Measurements from ENCODE around the gene ARSJ.

DNA sequence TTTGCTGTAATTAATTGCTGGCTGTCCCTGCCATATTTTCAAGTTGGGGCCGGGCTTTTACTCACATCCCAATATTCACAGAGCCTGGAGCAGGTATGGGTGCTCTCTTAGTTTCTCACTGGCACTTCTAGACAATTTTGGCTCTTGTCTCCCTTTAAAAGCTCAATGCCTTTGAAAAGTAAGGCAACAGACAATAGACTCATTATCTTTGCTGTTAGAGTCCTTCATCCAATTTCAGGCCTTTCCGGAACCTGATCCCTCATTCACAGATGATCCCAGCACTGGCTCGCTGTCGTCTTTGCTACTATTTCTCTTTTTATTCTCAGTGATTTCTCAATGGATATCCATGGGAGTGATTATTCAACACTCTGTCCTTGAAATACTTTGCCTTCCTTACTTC, 6.7 kb downstream of the ARSJ start:
- TF ChIP-seq, protein P1, sequence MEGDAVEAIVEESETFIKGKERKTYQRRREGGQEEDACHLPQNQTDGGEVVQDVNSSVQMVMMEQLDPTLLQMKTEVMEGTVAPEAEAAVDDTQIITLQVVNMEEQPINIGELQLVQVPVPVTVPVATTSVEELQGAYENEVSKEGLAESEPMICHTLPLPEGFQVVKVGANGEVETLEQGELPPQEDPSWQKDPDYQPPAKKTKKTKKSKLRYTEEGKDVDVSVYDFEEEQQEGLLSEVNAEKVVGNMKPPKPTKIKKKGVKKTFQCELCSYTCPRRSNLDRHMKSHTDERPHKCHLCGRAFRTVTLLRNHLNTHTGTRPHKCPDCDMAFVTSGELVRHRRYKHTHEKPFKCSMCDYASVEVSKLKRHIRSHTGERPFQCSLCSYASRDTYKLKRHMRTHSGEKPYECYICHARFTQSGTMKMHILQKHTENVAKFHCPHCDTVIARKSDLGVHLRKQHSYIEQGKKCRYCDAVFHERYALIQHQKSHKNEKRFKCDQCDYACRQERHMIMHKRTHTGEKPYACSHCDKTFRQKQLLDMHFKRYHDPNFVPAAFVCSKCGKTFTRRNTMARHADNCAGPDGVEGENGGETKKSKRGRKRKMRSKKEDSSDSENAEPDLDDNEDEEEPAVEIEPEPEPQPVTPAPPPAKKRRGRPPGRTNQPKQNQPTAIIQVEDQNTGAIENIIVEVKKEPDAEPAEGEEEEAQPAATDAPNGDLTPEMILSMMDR (IDR thresholded peaks at IDR 0.05) = no peak
- no peak for TF ChIP-seq POLR2A (IDR thresholded peaks at IDR 0.05; ENCODE audit: low read depth)
- TF ChIP-seq POLR2AphosphoS5 (IDR thresholded peaks at IDR 0.05) = no peak
- TF ChIP-seq EP300 (IDR thresholded peaks at IDR 0.05) = no peak

Data from esophagus muscularis mucosa (tissue), 4 donors.